B cell (primary cell): ENCODE results near the gene TBCC. TPM values are rescaled to one million over a fixed set of nuclear protein-coding genes. Genes with fewer than 3 reads are reported as not detected.

Experiments used
- ATAC-seq: fragments of 200-7000 bp; cut with Tn5 transposase; one replicate; pipeline ENCODE4 v1.10.0; 2021; ENCODE audit warnings: low read depth, mild to moderate bottlenecking, moderate number of reproducible peaks, moderate library complexity
- CTCF ChIA-PET: fragments of 350-600 bp; sonication (Branson Sonifier 250); formaldehyde crosslinking; loops from one replicate; lab custom pipeline; 2021; ENCODE audit warnings: antibody characterized with exemption, inconsistent platforms; lab: Charles Lee
- POLR2A ChIA-PET: fragments of 350-600 bp; sonication (Branson Sonifier 250); formaldehyde crosslinking; loops from one replicate; lab custom pipeline; 2021; ENCODE audit warnings: antibody characterized with exemption; lab: Charles Lee
- DNase-seq: peaks from one replicate; pipeline ENCODE4 v3.0.0; 2013
- H2AFZ ChIP-seq: 2 replicates; pipeline ENCODE4 v1.6.1; 2012; ENCODE audit warnings: mild to moderate bottlenecking, low read depth, low read length; ENCODE audit not compliant: insufficient read depth, poor library complexity, severe bottlenecking
- H3K27ac ChIP-seq, 2 donors: 1 replicate in 1 of 2; 2 replicates in 1 of 2; pipeline ENCODE4 v1.5.1; 2012 to 2013; ENCODE audit warnings: low read length in 2 of 2, mild to moderate bottlenecking in 2 of 2, moderate library complexity in 1 of 2
- H3K27me3 ChIP-seq, 4 experiments: fragments of 200-600 bp in 1 of 4; sonication (generic) in 1 of 4; replicated peaks in 1 of 4; 1 replicate in 2 of 4; 2 replicates in 2 of 4; pipeline versions ENCODE4 v1.6.1 to v1.7.0; 2013 to 2016; ENCODE audit warnings: low read length in 3 of 4, mild to moderate bottlenecking in 2 of 4, mixed read lengths in 1 of 4, moderate library complexity in 1 of 4; ENCODE audit not compliant: insufficient read depth in 4 of 4, control insufficient read depth in 3 of 4; ENCODE audit errors: control extremely low read depth in 1 of 4
- H3K36me3 ChIP-seq, 2 experiments: replicated peaks in 1 of 2; 1 replicate in 1 of 2; 2 replicates in 1 of 2; pipeline versions ENCODE4 v1.6.1 to v1.7.1; 2013; ENCODE audit warnings: low read length in 1 of 2; ENCODE audit not compliant: insufficient read depth in 2 of 2, control insufficient read depth in 1 of 2; ENCODE audit errors: control extremely low read depth in 1 of 2, extremely low read depth in 1 of 2
- H3K4me1 ChIP-seq, 2 donors: fragments of 200-600 bp in 1 of 2; sonication (generic) in 1 of 2; 1 replicate in 1 of 2; 2 replicates in 1 of 2; pipeline versions ENCODE4 v1.5.1 to v1.6.1; 2013 to 2017; ENCODE audit warnings: low read length in 2 of 2; ENCODE audit not compliant: control insufficient read depth in 2 of 2, insufficient read depth in 2 of 2
- H3K4me2 ChIP-seq: replicated peaks from 2 replicates; pipeline ENCODE3; 2012; ENCODE audit warnings: mild to moderate bottlenecking, low read depth, low read length; ENCODE audit not compliant: poor library complexity, severe bottlenecking
- H3K4me3 ChIP-seq, 5 experiments: fragments of 200-600 bp in 1 of 5; sonication (generic) in 1 of 5; 1 replicate in 3 of 5; 2 replicates in 2 of 5; pipeline versions ENCODE4 v1.5.1 to v1.7.0; 2011 to 2016; ENCODE audit warnings: low read length in 4 of 5, mild to moderate bottlenecking in 4 of 5, low read depth in 2 of 5, control low read depth in 1 of 5, moderate library complexity in 1 of 5; ENCODE audit not compliant: insufficient read depth in 1 of 5; ENCODE audit errors: control extremely low read depth in 1 of 5, extremely low read depth in 1 of 5
- H3K79me2 ChIP-seq: fragments of 200-600 bp; sonication (generic); one replicate; pipeline ENCODE4 v1.6.0; 2016; ENCODE audit warnings: low read length; ENCODE audit not compliant: control insufficient read depth, insufficient read depth
- H3K9ac ChIP-seq: fragments of 200-600 bp; sonication (generic); 2 replicates; pipeline ENCODE4 v1.6.1; 2017; ENCODE audit warnings: mild to moderate bottlenecking, low read length, moderate library complexity
- H3K9me3 ChIP-seq, 3 donors: one replicate each; pipeline versions ENCODE4 v1.6.1 to v1.7.1; 2013; ENCODE audit warnings: low read length in 2 of 3; ENCODE audit not compliant: control insufficient read depth in 2 of 3, insufficient read depth in 1 of 3; ENCODE audit errors: control extremely low read depth in 1 of 3
- H4K20me1 ChIP-seq: 2 replicates; pipeline ENCODE4 v1.6.0; 2012; ENCODE audit warnings: mild to moderate bottlenecking, low read length; ENCODE audit not compliant: insufficient read depth, control insufficient read depth, poor library complexity, severe bottlenecking
- H3K27ac Mint-ChIP-seq: one replicate; pipeline ENCODE4 v1.8.0; 2021; ENCODE audit warnings: mixed read lengths
- H3K27me3 Mint-ChIP-seq: one replicate; pipeline ENCODE4 v1.8.0; 2021; ENCODE audit warnings: mixed read lengths
- H3K4me1 Mint-ChIP-seq: one replicate; pipeline ENCODE4 v1.8.0; 2021; ENCODE audit warnings: mixed read lengths
- H3K4me3 Mint-ChIP-seq: one replicate; pipeline ENCODE4 v1.8.0; 2021; ENCODE audit warnings: mixed read lengths
- H3K9me3 Mint-ChIP-seq: one replicate; pipeline ENCODE4 v1.8.0; 2022; ENCODE audit warnings: mixed read lengths; ENCODE audit not compliant: insufficient read depth
- CTCF ChIP-seq: fragments of 200-600 bp; IDR thresholded peaks from one replicate; pipeline ENCODE4 v1.8.0; 2022; ENCODE audit warnings: antibody characterized with exemption, mild to moderate bottlenecking
- EZH2 ChIP-seq: IDR thresholded peaks from 2 replicates; pipeline ENCODE4 v1.6.1; 2012; ENCODE audit warnings: borderline replicate concordance, low read depth, mild to moderate bottlenecking, moderate library complexity, low read length; ENCODE audit not compliant: insufficient read depth, poor library complexity, severe bottlenecking
- WGBS: methylation state at CpG from one replicate; pipeline ENCODE4 v1.1.5; 2013; ENCODE audit warnings: missing lambda C conversion rate; ENCODE audit not compliant: insufficient coverage; 5-methylcytosine and 5-hydroxymethylcytosine counted together
- intact Hi-C: fragments of 100-400 bp; cut with micrococcal nuclease; formaldehyde crosslinking; loops from one replicate; pipeline ENCODE4 v1.10.0; 2022
- polyA plus RNA-seq: library from polyadenylated mRNA; depleted of rRNA; stranded (reverse); fragments of >200 nt; gene quantifications from 2 replicates; pipeline ENCODE4 v1.2.3, GENCODE V29; 2012
- total RNA-seq, 2 donors: library from RNA; stranded (reverse); fragments of 120-200 nt in 1 of 2; gene quantifications; 1 replicate in 1 of 2; 2 replicates in 1 of 2; pipeline versions ENCODE4 v1.2.3 to v1.2.4, GENCODE V29; 2013 to 2022

TBCC gene
- total and polyA plus RNA-seq, 2 donors (not counting 1 experiment from before 2014, with no cell fraction given), result 35.7 to 55.7 TPM

- H4K20me1 ChIP-seq, result no peaks in the 10 kb centered on the region
- H3K36me3 ChIP-seq, result no peaks in the 10 kb centered on the region
- H3K9me3 Mint-ChIP-seq, result no peaks in the 10 kb centered on the region
- H3K4me3 ChIP-seq, result peak within 1 kb of the TSS; percentile 84 to 99 (median 96)
- H3K4me3 Mint-ChIP-seq, result peak within 1 kb of the TSS; percentile 93
- POLR2A ChIA-PET, result interaction anchor here (0.6 to 8.9 kb wide), 25 partner anchors 9 to 1048 kb away, joined by 3 to 426 read pairs (median 4); partner anchors contain the start of genes BYSL, CNPY3, CUL7 and CUL9
- H3K4me1 ChIP-seq, result peaks cover 54 to 58% of the 10 kb centered on the region in 2 donors
- TF ChIP-seq CTCF (no peak), EZH2 (no peak)
- H3K27ac ChIP-seq, result peak within 1 kb of the TSS; percentile 99 to 100
- H3K9me3 ChIP-seq, result no peaks in the 10 kb centered on the region
- peak within 1 kb of the TSS; percentile 100 for H3K27ac Mint-ChIP-seq
- H3K9ac ChIP-seq, result peak within 1 kb of the TSS; percentile 98
- peak; percentile 87 for DNase-seq
- H2AFZ ChIP-seq, result peak within 1 kb of the TSS; percentile 65
- peak; percentile 21 for ATAC-seq
- CTCF ChIA-PET, result interaction anchor here (1.5 to 4.5 kb wide), 6 partner anchors 10 to 1465 kb away, joined by 3 to 29 read pairs (median 14); partner anchors contain the start of genes HSP90AB1, RPL7L1 and TBCC
- 0% methylated on average over 33 of the region's 70 CpGs for WGBS
- H3K27me3 Mint-ChIP-seq, result no peaks in the 10 kb centered on the region
- peaks cover 55% of the 10 kb centered on the region for H3K79me2 ChIP-seq
- intact Hi-C loops, result loop anchor here (1.0 to 10.0 kb wide), 5 partner anchors 36 to 217 kb away; partner anchors contain the start of genes CNPY3, RPL7L1, TBCC and UBR2
- peak within 1 kb of the TSS; percentile 80 for H3K4me2 ChIP-seq
- H3K27me3 ChIP-seq, result no peaks in the 10 kb centered on the region
- peaks cover 48% of the 10 kb centered on the region for H3K4me1 Mint-ChIP-seq
These were observed 36.1 kb upstream of the TBCC start, which contains the start of gene BICRAL for GRCh38 chr6:42781796-42782688. TSS of gene BICRAL (plus strand) at chr6:42782052. CDS start at chr6:42822023, 39,971 bp downstream.
